KMS-11 (cell line): ENCODE measurements around the gene CAPN11.

Experiments used
- H2AFZ ChIP-seq: fragments of 200-600 bp; sonication (generic); 2 replicates; pipeline ENCODE4 v1.6.1; 2016; ENCODE audit warnings: antibody characterized with exemption, mixed run types, low read depth
- H3K27ac ChIP-seq: fragments of 200-600 bp; sonication (generic); 2 replicates; pipeline ENCODE4 v1.6.1; 2016; ENCODE audit warnings: mild to moderate bottlenecking, mixed run types
- H3K27me3 ChIP-seq: fragments of 200-600 bp; sonication (generic); 2 replicates; pipeline ENCODE4 v1.6.1; 2017; ENCODE audit warnings: mild to moderate bottlenecking, low read depth, mixed run types, moderate library complexity; ENCODE audit not compliant: insufficient read depth
- H3K36me3 ChIP-seq: fragments of 200-600 bp; sonication (generic); 2 replicates; pipeline ENCODE4 v1.6.1; 2017; ENCODE audit warnings: mild to moderate bottlenecking, mixed run types; ENCODE audit not compliant: insufficient read depth
- H3K4me1 ChIP-seq: fragments of 200-600 bp; sonication (generic); 2 replicates; pipeline ENCODE4 v1.6.1; 2016; ENCODE audit warnings: mild to moderate bottlenecking, low read depth, mixed run types; ENCODE audit not compliant: poor library complexity, severe bottlenecking
- H3K4me2 ChIP-seq: fragments of 200-600 bp; sonication (generic); 2 replicates; pipeline ENCODE4 v1.7.0; 2016; ENCODE audit warnings: mild to moderate bottlenecking, mixed run types
- H3K4me3 ChIP-seq: fragments of 200-600 bp; sonication (generic); IDR thresholded peaks from 2 replicates; pipeline ENCODE4 v1.6.1; 2017; ENCODE audit warnings: low read depth, low read length, mixed read lengths; ENCODE audit not compliant: insufficient read depth
- H3K79me2 ChIP-seq: fragments of 200-600 bp; sonication (generic); 2 replicates; pipeline ENCODE4 v1.6.1; 2016; ENCODE audit warnings: low read depth, mixed run types; ENCODE audit not compliant: insufficient read depth
- H3K9ac ChIP-seq: fragments of 200-600 bp; sonication (generic); 2 replicates; pipeline ENCODE4 v1.6.1; 2016; ENCODE audit warnings: mild to moderate bottlenecking, mixed run types
- H4K20me1 ChIP-seq: fragments of 200-600 bp; sonication (generic); 2 replicates; pipeline ENCODE4 v1.6.1; 2016; ENCODE audit warnings: mild to moderate bottlenecking, mixed run types; ENCODE audit not compliant: insufficient read depth
- TF ChIP-seq, protein P1 (sequence below): fragments of 200-600 bp; sonication (generic); conservative IDR thresholded peaks from 2 replicates; pipeline ENCODE4 v1.6.1; 2017; ENCODE audit warnings: low read depth, mild to moderate bottlenecking, antibody characterized with exemption, low read length, moderate library complexity, mixed read lengths

CAPN11 gene

DNA sequence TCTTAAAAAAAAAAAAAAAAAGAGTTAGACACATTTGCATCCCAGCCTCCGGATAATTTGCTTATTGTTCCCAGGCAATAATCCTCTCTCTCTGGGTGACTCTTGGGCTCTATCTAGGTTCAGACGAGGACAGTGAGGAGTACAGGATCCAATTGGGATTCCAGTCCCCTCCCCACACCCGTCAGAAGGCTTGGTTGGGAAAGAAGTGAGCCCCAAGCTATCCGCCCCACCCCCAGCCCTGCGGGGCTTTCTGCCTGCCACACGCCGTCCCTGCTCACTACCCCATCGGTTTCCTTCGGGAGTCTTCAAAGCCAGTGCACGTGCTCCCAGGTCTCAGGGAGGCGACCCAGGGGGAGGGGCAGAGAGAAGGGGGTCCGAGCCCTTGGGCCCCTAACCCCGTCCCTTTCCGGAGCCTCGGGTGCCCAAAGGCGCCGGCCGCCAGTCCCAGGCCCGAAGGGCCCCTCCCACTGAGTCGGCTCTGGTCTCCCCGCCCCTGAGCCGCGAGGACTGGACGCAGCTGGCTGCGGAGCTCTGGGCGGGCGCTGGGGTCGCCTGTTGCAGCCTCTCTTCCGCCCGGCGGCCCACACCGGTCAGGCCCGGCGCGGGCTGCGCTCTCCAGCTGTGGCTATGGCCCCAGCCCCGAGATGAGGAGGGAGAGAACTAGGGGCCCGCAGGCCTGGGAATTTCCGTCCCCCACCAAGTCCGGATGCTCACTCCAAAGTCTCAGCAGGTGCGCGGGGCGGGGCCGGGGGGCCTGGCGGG lies 60.6 kb downstream of the CAPN11 start:
- Histone ChIP-seq H4K20me1 (no peaks in the 10 kb centered on the region), H3K27me3 (no peaks in the 10 kb centered on the region), H3K9ac (peak overlapping the region; percentile 61), H3K27ac (peak overlapping the region; percentile 57), H3K79me2 (peaks cover 3% of the 10 kb centered on the region), H3K36me3 (no peaks in the 10 kb centered on the region), H2AFZ (peak overlapping the region; percentile 58), H3K4me2 (peak overlapping the region; percentile 93), H3K4me3 (no peak overlapping the region), H3K4me1 (peaks cover 53% of the 10 kb centered on the region)
- TF ChIP-seq, protein P1, sequence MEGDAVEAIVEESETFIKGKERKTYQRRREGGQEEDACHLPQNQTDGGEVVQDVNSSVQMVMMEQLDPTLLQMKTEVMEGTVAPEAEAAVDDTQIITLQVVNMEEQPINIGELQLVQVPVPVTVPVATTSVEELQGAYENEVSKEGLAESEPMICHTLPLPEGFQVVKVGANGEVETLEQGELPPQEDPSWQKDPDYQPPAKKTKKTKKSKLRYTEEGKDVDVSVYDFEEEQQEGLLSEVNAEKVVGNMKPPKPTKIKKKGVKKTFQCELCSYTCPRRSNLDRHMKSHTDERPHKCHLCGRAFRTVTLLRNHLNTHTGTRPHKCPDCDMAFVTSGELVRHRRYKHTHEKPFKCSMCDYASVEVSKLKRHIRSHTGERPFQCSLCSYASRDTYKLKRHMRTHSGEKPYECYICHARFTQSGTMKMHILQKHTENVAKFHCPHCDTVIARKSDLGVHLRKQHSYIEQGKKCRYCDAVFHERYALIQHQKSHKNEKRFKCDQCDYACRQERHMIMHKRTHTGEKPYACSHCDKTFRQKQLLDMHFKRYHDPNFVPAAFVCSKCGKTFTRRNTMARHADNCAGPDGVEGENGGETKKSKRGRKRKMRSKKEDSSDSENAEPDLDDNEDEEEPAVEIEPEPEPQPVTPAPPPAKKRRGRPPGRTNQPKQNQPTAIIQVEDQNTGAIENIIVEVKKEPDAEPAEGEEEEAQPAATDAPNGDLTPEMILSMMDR, result no peak

GRCh38 chr6:44219815-44220784 lies 61.5 kb downstream of the CAPN11 start:
- H3K36me3 ChIP-seq, result no peaks in the 10 kb centered on the region
- H3K27ac ChIP-seq, result peak overlapping the region; percentile 45
- TF ChIP-seq, protein P1, result no peak
- peaks cover 57% of the 10 kb centered on the region for H3K4me1 ChIP-seq
- H2AFZ ChIP-seq, result no peak overlapping the region
- no peaks in the 10 kb centered on the region for H3K27me3 ChIP-seq
- no peaks in the 10 kb centered on the region for H4K20me1 ChIP-seq
- H3K4me3 ChIP-seq, result no peak overlapping the region
- H3K9ac ChIP-seq, result peak overlapping the region; percentile 12; the same call in 1 of the 2 replicates
- H3K4me2 ChIP-seq, result peak overlapping the region; percentile 71
- H3K79me2 ChIP-seq, result peaks cover 12% of the 10 kb centered on the region

- no peak overlapping the region for H3K4me3 ChIP-seq
- H3K79me2 ChIP-seq, result peaks cover 20% of the 10 kb centered on the region
- peak overlapping the region; percentile 18; the same call in 1 of the 2 replicates for H3K9ac ChIP-seq
- peaks cover 5% of the 10 kb centered on the region; the same call in 1 of the 2 replicates for H4K20me1 ChIP-seq
- TF ChIP-seq, protein P1, result no peak
- H3K27ac ChIP-seq, result peak overlapping the region; percentile 69
- H3K27me3 ChIP-seq, result no peaks in the 10 kb centered on the region
- H3K4me2 ChIP-seq, result peak overlapping the region; percentile 51
- H2AFZ ChIP-seq, result peak overlapping the region; percentile 47; the same call in 1 of the 2 replicates
- no peaks in the 10 kb centered on the region for H3K36me3 ChIP-seq
- H3K4me1 ChIP-seq, result peaks cover 65% of the 10 kb centered on the region
Observed at GRCh38 chr6:44220913-44221290, 62.3 kb downstream of the CAPN11 start.

- peak overlapping the region; percentile 18; the same call in 1 of the 2 replicates for H3K9ac ChIP-seq
- H4K20me1 ChIP-seq, result peaks cover 8% of the 10 kb centered on the region; the same call in 1 of the 2 replicates
- peaks cover 25% of the 10 kb centered on the region for H3K79me2 ChIP-seq
- H3K4me2 ChIP-seq, result peak overlapping the region; percentile 51
- no peaks in the 10 kb centered on the region for H3K36me3 ChIP-seq
- H3K27ac ChIP-seq, result peak overlapping the region; percentile 69
- peaks cover 70% of the 10 kb centered on the region for H3K4me1 ChIP-seq
- H3K4me3 ChIP-seq, result no peak overlapping the region
- peak overlapping the region; percentile 47 for H2AFZ ChIP-seq
- TF ChIP-seq, protein P1, result peak; percentile 82
- H3K27me3 ChIP-seq, result no peaks in the 10 kb centered on the region
Observed at GRCh38 chr6:44221291-44221960, 62.8 kb downstream of the CAPN11 start.
